WERI-Rb-1 (cell line): ENCODE measurements around the gene COL23A1.

ENCODE experiments used
- DNase-seq: peaks from one replicate; pipeline ENCODE4 v3.0.0-alpha.2; 2020
- H3K27ac ChIP-seq: fragments of 250-450 bp; sonication (Bioruptor Pico); 2 replicates; pipeline ENCODE4 v1.5.1; 2020; ENCODE audit warnings: mild to moderate bottlenecking, moderate library complexity
- H3K27me3 ChIP-seq: fragments of 250-450 bp; sonication (Bioruptor Pico); 2 replicates; pipeline ENCODE4 v1.5.1; 2021; ENCODE audit warnings: mild to moderate bottlenecking, low read depth, moderate library complexity; ENCODE audit not compliant: insufficient read depth, severe bottlenecking
- H3K36me3 ChIP-seq: fragments of 250-450 bp; sonication (Bioruptor Pico); 2 replicates; pipeline ENCODE4 v1.5.1; 2020; ENCODE audit warnings: mild to moderate bottlenecking, moderate library complexity
- H3K4me3 ChIP-seq: 2 replicates; pipeline ENCODE4 v1.5.1; 2011; ENCODE audit warnings: low read depth, mild to moderate bottlenecking, control low read depth, low read length
- H3K9me3 ChIP-seq: fragments of 250-450 bp; sonication (Bioruptor Pico); 2 replicates; pipeline ENCODE4 v1.5.1; 2021; ENCODE audit warnings: mild to moderate bottlenecking, moderate library complexity; ENCODE audit not compliant: severe bottlenecking
- TF ChIP-seq, protein P1 (sequence below): IDR thresholded peaks from 2 replicates; pipeline ENCODE4 v1.5.1; 2011; ENCODE audit warnings: low read depth, mild to moderate bottlenecking, control low read depth, inconsistent platforms, low read length

The COL23A1 gene

DNA sequence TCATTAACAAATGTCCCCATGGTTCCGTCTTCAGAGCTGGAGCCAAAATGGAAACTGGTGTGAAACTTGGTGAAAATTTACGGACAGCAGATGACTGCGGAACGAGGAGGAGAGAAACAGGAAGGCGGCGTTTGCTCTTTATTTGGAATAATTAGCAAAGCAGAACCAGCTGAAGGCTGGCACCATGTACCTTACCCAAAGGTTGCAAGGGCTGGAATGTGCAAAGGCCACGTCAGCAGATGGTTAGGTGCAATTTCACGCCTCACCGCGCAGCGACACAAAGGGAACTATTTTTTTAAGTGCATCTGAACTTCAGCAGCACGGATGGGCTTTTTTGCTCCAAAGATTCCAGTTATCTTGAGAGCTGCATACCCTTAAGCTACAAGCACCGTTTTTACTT, 127.4 kb downstream of the COL23A1 start:
- no peaks in the 10 kb centered on the region for H3K9me3 ChIP-seq
- DNase-seq, result no peak
- TF ChIP-seq, protein P1, sequence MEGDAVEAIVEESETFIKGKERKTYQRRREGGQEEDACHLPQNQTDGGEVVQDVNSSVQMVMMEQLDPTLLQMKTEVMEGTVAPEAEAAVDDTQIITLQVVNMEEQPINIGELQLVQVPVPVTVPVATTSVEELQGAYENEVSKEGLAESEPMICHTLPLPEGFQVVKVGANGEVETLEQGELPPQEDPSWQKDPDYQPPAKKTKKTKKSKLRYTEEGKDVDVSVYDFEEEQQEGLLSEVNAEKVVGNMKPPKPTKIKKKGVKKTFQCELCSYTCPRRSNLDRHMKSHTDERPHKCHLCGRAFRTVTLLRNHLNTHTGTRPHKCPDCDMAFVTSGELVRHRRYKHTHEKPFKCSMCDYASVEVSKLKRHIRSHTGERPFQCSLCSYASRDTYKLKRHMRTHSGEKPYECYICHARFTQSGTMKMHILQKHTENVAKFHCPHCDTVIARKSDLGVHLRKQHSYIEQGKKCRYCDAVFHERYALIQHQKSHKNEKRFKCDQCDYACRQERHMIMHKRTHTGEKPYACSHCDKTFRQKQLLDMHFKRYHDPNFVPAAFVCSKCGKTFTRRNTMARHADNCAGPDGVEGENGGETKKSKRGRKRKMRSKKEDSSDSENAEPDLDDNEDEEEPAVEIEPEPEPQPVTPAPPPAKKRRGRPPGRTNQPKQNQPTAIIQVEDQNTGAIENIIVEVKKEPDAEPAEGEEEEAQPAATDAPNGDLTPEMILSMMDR, result no peak
- H3K36me3 ChIP-seq, result no peaks in the 10 kb centered on the region
- H3K4me3 ChIP-seq, result no peak overlapping the region
- no peak overlapping the region for H3K27ac ChIP-seq
- no peaks in the 10 kb centered on the region for H3K27me3 ChIP-seq

DNA sequence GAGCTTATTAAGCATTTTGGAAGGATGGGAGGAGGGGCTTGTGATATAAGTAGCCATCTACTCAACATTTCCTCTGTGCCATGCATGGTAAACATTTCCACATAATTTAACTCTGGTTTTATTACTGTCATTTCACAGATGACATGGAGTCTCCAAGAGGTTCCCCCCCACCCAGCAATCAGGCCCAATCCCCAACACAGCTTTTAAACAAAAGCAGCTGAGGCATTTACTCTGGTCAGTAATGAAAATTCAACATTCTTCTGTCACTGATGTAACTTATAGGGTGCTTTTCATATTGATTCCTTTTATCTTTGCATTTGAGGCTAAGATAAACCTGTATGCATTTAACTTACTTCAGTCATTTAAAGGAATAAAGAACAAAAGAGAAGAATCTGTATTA, 128.1 kb downstream of the COL23A1 start:
- H3K27ac ChIP-seq, result no peak overlapping the region
- H3K4me3 ChIP-seq, result no peak overlapping the region
- H3K27me3 ChIP-seq, result no peaks in the 10 kb centered on the region
- H3K36me3 ChIP-seq, result no peaks in the 10 kb centered on the region
- TF ChIP-seq, protein P1, result no peak
- H3K9me3 ChIP-seq, result no peaks in the 10 kb centered on the region
- DNase-seq, result no peak

DNA sequence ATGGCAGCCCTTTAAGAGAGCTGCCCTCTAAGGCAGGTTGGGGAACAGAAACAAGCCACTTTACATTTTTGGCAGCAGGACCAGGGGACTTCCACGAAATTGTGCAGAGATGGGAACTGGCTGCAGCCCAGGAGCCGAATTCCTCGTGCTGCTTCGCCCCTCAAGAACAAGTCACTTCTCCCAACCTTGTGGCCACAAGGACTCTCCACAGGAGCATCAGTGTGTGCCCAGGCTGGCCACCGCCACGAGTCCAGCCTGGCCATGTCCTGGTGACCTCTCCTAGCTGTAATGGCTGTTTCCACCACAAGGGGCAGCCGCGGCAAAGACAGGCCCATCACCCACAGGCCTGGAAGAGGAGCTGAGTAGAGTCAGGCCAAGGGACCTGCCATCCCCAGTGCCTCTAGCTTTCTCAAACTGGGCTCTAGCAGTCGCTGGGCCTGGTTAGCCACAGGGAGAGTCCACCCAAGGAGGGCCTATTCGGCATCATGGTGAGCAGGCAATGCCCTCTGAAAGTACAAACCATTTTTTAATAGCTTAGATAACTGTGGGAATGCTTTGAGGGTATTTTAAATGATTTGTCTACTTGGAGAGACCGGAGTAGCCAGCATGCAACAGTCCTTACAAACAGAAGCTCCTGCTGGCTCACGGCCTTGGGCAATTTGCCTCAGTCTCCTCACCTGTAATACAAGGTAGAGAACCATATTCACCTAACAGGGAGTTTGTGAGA, 129.0 kb downstream of the COL23A1 start:
- Histone ChIP-seq H3K27me3 (no peaks in the 10 kb centered on the region), H3K9me3 (no peaks in the 10 kb centered on the region), H3K27ac (no peak overlapping the region), H3K4me3 (no peak overlapping the region), H3K36me3 (no peaks in the 10 kb centered on the region)
- TF ChIP-seq, protein P1, result peak; percentile 81
- peak; percentile 70 for DNase-seq

DNA sequence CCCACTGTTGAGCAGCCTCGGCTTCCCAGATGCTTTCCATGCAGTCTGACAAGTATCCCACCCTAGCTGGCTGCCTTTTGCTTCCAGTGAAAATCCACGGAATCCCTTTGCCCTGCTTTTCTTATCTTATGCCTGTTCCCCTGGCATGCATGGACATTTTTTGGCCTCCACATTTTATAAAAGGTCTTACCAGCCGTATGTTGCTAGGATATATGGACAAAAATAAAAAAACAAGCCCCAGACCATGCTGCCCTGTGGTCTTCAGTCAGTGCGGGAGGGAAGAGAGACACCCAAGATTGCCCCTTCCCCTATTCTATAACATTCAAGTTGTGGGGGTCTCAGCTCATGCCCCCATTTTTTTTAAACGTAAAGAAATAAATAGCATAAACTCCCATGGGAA, 129.6 kb downstream of the COL23A1 start:
- no peak for DNase-seq

DNA sequence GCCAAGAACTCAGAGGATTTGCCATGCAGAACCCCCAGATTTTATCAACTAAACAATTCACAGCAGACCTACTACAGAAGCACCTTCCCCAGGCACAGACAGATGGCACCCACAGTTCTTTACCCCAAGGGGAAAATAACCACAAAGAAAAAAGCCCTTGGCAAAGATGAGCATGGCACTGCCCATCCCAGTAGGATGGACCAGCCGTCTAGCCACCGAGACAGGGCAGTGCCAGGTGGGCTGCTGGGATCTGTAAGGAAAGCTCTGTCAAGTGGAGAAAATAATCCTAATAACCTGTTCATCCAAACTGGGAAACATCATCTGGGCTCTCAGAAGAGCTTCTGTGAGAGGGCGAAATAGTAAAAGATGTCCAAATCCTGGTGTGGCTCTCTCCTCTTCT, 130.0 kb downstream of the COL23A1 start:
- Histone ChIP-seq H3K9me3 (no peaks in the 10 kb centered on the region), H3K27me3 (no peaks in the 10 kb centered on the region), H3K27ac (no peak overlapping the region), H3K4me3 (no peak overlapping the region), H3K36me3 (no peaks in the 10 kb centered on the region)
- TF ChIP-seq, protein P1, result no peak
- no peak for DNase-seq

More for the DNA sequence above, 129.6 kb downstream of the COL23A1 start:
- no peak overlapping the region for H3K4me3 ChIP-seq
- TF ChIP-seq, protein P1, result no peak
- H3K9me3 ChIP-seq, result no peaks in the 10 kb centered on the region
- H3K36me3 ChIP-seq, result no peaks in the 10 kb centered on the region
- H3K27ac ChIP-seq, result no peak overlapping the region
- no peaks in the 10 kb centered on the region for H3K27me3 ChIP-seq

DNA sequence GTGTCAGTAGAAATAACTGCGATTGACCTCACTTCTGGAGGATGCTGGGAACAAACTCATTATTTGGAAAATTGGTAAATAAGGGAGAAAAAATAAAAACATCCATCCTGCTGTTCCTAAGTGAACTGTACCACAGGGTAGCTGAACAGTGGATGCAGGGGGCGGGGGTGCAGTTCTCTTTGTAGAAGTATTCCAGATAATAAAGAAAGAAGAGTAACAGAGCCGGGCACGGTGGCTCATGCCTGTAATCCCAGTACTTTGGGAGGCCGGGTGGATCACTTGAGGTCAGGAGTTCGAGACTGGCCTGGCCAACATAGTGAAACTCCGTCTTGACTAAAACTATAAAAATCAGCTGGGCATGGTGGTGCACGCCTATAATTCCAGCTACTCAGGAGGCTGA, 132.1 kb downstream of the COL23A1 start:
- H3K27me3 ChIP-seq, result no peaks in the 10 kb centered on the region
- TF ChIP-seq, protein P1, result no peak
- no peak for DNase-seq
- no peaks in the 10 kb centered on the region for H3K9me3 ChIP-seq
- no peak overlapping the region for H3K4me3 ChIP-seq
- no peaks in the 10 kb centered on the region for H3K36me3 ChIP-seq
- no peak overlapping the region for H3K27ac ChIP-seq
